ENCODE data around the gene DHX8. TPM values are rescaled to one million over a fixed set of nuclear protein-coding genes. Genes with fewer than 3 reads are reported as not detected.

Gene DHX8
- total and polyA plus RNA-seq, 4 donors, result 10.9 to 21.3 (median 19.4) TPM

DNA sequence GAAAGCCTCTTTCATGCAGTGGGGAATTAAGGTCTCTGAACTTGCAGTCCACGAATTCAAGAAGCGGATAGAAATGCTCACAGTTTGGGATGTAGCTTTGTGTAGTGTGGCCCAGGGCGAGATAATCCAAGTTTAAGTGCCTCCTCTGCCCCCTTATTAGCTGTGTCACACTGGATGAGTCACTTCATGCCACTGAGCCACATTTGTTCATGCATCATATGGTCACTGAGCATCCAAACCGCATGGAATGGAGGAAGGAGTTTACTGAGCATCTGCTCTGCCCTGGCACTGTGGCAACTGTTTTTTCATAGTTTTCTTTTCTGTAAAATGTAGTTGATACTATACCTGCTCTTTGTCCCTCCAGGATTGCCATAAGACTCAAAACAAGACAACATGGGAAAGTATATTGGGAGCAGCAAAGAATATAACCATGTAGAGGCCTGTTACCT is 15.1 kb upstream of the DHX8 start:
- no peak overlapping the region for H3K9ac ChIP-seq (ENCODE audit: low read depth in 1 of 2, low read length in 2 of 2)
- 79% methylated on average over 4 of the region's 4 CpGs for WGBS

DNA sequence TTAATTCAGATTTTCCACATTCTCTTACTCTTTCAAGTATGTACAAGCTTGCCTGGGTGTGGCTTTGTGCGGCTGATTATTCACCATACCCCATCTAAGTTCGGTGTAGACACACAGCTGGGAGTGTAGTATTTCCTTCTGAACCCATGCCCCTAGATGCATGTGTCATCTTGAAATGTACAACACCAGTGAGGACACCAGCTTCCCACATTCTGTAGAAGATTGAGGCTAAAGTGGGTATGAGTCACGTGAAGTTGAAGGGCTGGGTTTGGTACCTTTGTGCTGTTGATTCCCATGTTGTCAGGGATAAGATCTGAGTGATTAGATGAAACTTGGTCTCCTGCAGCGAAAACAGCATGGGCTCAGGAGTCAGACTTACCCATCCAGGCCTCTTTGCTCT is 14.6 kb upstream of the DHX8 start:
- H3K36me3 ChIP-seq (ENCODE audit: control insufficient read depth in 4 of 4, insufficient read depth in 3 of 4, low read depth in 1 of 4, low read length in 3 of 4), result no peaks in the 10 kb centered on the region
- no peak overlapping the region for H3K4me3 ChIP-seq (ENCODE audit: low read depth in 1 of 3, low read length in 3 of 3)
- no peaks in the 10 kb centered on the region for H3K27me3 ChIP-seq (ENCODE audit: control insufficient read depth in 4 of 4, insufficient read depth in 4 of 4, low read length in 3 of 4)
- WGBS, result 92% methylated on average over 4 of the region's 4 CpGs
- H3K9me3 ChIP-seq (ENCODE audit: control insufficient read depth in 4 of 4, low read length in 3 of 4), result no peaks in the 10 kb centered on the region
- TF ChIP-seq HNF4A (conservative IDR thresholded peaks at IDR 0.05) (no peak), EGR1 (IDR thresholded peaks at IDR 0.05; ENCODE audit: low read depth in 2 of 2) (no peak), TAF1 (conservative IDR thresholded peaks at IDR 0.05) (no peak), RAD21 (IDR thresholded peaks at IDR 0.05) (no peak)
- TF ChIP-seq, protein P1, sequence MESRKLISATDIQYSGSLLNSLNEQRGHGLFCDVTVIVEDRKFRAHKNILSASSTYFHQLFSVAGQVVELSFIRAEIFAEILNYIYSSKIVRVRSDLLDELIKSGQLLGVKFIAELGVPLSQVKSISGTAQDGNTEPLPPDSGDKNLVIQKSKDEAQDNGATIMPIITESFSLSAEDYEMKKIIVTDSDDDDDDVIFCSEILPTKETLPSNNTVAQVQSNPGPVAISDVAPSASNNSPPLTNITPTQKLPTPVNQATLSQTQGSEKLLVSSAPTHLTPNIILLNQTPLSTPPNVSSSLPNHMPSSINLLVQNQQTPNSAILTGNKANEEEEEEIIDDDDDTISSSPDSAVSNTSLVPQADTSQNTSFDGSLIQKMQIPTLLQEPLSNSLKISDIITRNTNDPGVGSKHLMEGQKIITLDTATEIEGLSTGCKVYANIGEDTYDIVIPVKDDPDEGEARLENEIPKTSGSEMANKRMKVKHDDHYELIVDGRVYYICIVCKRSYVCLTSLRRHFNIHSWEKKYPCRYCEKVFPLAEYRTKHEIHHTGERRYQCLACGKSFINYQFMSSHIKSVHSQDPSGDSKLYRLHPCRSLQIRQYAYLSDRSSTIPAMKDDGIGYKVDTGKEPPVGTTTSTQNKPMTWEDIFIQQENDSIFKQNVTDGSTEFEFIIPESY (IDR thresholded peaks at IDR 0.05), result no peak
- TF ChIP-seq, protein P2, sequence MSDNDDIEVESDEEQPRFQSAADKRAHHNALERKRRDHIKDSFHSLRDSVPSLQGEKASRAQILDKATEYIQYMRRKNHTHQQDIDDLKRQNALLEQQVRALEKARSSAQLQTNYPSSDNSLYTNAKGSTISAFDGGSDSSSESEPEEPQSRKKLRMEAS (IDR thresholded peaks at IDR 0.05), result no peak
- DNase-seq (ENCODE audit: low spot score), result no peak
- H3K27ac ChIP-seq (ENCODE audit: low read depth in 1 of 2, low read length in 2 of 2), result no peak overlapping the region
- H3K4me1 ChIP-seq (ENCODE audit: control insufficient read depth in 4 of 4, insufficient read depth in 4 of 4, low read length in 3 of 4), result peaks cover 0 to 4% (median under 1%) of the 10 kb centered on the region in 4 donors
- H3K9ac ChIP-seq (ENCODE audit: low read depth in 1 of 2, low read length in 2 of 2), result no peak overlapping the region

More for the DNA sequence above, 15.1 kb upstream of the DHX8 start:
- Histone ChIP-seq H3K9me3 (ENCODE audit: control insufficient read depth in 4 of 4, low read length in 3 of 4) (no peaks in the 10 kb centered on the region), H3K36me3 (ENCODE audit: control insufficient read depth in 4 of 4, insufficient read depth in 3 of 4, low read depth in 1 of 4, low read length in 3 of 4) (no peaks in the 10 kb centered on the region), H3K27ac (ENCODE audit: low read depth in 1 of 2, low read length in 2 of 2) (no peak overlapping the region), H3K4me3 (ENCODE audit: low read depth in 1 of 3, low read length in 3 of 3) (no peak overlapping the region), H3K27me3 (ENCODE audit: control insufficient read depth in 4 of 4, insufficient read depth in 4 of 4, low read length in 3 of 4) (no peaks in the 10 kb centered on the region), H3K4me1 (ENCODE audit: control insufficient read depth in 4 of 4, insufficient read depth in 4 of 4, low read length in 3 of 4) (peaks cover 0 to 4% (median under 1%) of the 10 kb centered on the region in 4 donors)
- TF ChIP-seq RXRA (IDR thresholded peaks at IDR 0.05), result no peak
- no peak for TF ChIP-seq TAF1 (conservative IDR thresholded peaks at IDR 0.05)
- TF ChIP-seq, protein P3, sequence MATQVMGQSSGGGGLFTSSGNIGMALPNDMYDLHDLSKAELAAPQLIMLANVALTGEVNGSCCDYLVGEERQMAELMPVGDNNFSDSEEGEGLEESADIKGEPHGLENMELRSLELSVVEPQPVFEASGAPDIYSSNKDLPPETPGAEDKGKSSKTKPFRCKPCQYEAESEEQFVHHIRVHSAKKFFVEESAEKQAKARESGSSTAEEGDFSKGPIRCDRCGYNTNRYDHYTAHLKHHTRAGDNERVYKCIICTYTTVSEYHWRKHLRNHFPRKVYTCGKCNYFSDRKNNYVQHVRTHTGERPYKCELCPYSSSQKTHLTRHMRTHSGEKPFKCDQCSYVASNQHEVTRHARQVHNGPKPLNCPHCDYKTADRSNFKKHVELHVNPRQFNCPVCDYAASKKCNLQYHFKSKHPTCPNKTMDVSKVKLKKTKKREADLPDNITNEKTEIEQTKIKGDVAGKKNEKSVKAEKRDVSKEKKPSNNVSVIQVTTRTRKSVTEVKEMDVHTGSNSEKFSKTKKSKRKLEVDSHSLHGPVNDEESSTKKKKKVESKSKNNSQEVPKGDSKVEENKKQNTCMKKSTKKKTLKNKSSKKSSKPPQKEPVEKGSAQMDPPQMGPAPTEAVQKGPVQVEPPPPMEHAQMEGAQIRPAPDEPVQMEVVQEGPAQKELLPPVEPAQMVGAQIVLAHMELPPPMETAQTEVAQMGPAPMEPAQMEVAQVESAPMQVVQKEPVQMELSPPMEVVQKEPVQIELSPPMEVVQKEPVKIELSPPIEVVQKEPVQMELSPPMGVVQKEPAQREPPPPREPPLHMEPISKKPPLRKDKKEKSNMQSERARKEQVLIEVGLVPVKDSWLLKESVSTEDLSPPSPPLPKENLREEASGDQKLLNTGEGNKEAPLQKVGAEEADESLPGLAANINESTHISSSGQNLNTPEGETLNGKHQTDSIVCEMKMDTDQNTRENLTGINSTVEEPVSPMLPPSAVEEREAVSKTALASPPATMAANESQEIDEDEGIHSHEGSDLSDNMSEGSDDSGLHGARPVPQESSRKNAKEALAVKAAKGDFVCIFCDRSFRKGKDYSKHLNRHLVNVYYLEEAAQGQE (IDR thresholded peaks at IDR 0.05), result no peak
- TF ChIP-seq, protein P1 (IDR thresholded peaks at IDR 0.05), result no peak
- TF ChIP-seq, protein P4, sequence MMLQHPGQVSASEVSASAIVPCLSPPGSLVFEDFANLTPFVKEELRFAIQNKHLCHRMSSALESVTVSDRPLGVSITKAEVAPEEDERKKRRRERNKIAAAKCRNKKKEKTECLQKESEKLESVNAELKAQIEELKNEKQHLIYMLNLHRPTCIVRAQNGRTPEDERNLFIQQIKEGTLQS (IDR thresholded peaks at IDR 0.05), result no peak
- TF ChIP-seq JUND (IDR thresholded peaks at IDR 0.05), result no peak
- TF ChIP-seq RAD21 (IDR thresholded peaks at IDR 0.05), result no peak
- TF ChIP-seq HNF4A (conservative IDR thresholded peaks at IDR 0.05), result no peak
- no peak for TF ChIP-seq FOXA2 (IDR thresholded peaks at IDR 0.05)
- no peak for TF ChIP-seq HNF4G (IDR thresholded peaks at IDR 0.05)
- no peak for TF ChIP-seq FOXA1 (IDR thresholded peaks at IDR 0.05)
- no peak for TF ChIP-seq YY1 (IDR thresholded peaks at IDR 0.05)
- TF ChIP-seq, protein P5, sequence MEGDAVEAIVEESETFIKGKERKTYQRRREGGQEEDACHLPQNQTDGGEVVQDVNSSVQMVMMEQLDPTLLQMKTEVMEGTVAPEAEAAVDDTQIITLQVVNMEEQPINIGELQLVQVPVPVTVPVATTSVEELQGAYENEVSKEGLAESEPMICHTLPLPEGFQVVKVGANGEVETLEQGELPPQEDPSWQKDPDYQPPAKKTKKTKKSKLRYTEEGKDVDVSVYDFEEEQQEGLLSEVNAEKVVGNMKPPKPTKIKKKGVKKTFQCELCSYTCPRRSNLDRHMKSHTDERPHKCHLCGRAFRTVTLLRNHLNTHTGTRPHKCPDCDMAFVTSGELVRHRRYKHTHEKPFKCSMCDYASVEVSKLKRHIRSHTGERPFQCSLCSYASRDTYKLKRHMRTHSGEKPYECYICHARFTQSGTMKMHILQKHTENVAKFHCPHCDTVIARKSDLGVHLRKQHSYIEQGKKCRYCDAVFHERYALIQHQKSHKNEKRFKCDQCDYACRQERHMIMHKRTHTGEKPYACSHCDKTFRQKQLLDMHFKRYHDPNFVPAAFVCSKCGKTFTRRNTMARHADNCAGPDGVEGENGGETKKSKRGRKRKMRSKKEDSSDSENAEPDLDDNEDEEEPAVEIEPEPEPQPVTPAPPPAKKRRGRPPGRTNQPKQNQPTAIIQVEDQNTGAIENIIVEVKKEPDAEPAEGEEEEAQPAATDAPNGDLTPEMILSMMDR (IDR thresholded peaks at IDR 0.05; ENCODE audit: low read depth, low read length, missing input control), result no peak
- no peak for TF ChIP-seq GABPA (IDR thresholded peaks at IDR 0.05 in 1 of 2, conservative IDR thresholded peaks at IDR 0.05 in 1 of 2)
- TF ChIP-seq EGR1 (IDR thresholded peaks at IDR 0.05; ENCODE audit: low read depth in 2 of 2), result no peak
- no peak for TF ChIP-seq NR2F2 (IDR thresholded peaks at IDR 0.05)
- DNase-seq (ENCODE audit: low spot score), result no peak
